ENCODE results near the gene ANAPC1.
"Not testable (repeated sequence)": the region's sequence is repeated elsewhere in the genome, so short reads cannot be mapped to it uniquely, and the experiment has no call there.

DNA sequence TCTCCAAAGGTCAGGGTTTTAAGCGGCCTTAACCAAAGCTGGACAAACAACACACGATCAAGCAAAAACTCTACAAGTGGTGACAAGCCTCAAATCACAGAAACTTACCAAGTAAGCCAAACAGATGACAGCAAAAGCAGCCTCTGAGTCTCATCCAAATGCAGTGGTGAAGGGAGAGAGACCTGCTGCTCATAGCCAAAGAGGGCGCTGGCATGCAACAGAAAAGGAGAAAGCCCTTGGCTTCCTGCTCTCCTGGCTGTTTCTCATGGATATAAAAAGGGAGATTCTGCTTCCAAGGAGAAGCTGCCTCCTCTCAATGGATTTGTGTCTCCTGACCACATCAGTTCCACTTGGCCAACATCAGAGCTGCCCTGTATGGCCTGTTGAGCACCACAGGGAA lies 142.5 kb downstream of the ANAPC1 start:
- TF ChIP-seq RAD21 (IDR thresholded peaks at IDR 0.05); HNF4G (IDR thresholded peaks at IDR 0.05); GABPA (IDR thresholded peaks at IDR 0.05 in 1 of 2, conservative IDR thresholded peaks at IDR 0.05 in 1 of 2); YY1 (IDR thresholded peaks at IDR 0.05): not testable (repeated sequence)
- TF ChIP-seq, protein P1, sequence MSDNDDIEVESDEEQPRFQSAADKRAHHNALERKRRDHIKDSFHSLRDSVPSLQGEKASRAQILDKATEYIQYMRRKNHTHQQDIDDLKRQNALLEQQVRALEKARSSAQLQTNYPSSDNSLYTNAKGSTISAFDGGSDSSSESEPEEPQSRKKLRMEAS (IDR thresholded peaks at IDR 0.05): not testable (repeated sequence)
- TF ChIP-seq, protein P2, sequence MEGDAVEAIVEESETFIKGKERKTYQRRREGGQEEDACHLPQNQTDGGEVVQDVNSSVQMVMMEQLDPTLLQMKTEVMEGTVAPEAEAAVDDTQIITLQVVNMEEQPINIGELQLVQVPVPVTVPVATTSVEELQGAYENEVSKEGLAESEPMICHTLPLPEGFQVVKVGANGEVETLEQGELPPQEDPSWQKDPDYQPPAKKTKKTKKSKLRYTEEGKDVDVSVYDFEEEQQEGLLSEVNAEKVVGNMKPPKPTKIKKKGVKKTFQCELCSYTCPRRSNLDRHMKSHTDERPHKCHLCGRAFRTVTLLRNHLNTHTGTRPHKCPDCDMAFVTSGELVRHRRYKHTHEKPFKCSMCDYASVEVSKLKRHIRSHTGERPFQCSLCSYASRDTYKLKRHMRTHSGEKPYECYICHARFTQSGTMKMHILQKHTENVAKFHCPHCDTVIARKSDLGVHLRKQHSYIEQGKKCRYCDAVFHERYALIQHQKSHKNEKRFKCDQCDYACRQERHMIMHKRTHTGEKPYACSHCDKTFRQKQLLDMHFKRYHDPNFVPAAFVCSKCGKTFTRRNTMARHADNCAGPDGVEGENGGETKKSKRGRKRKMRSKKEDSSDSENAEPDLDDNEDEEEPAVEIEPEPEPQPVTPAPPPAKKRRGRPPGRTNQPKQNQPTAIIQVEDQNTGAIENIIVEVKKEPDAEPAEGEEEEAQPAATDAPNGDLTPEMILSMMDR (IDR thresholded peaks at IDR 0.05; ENCODE audit: low read depth, low read length, missing input control): not testable (repeated sequence)
- TF ChIP-seq, protein P3, sequence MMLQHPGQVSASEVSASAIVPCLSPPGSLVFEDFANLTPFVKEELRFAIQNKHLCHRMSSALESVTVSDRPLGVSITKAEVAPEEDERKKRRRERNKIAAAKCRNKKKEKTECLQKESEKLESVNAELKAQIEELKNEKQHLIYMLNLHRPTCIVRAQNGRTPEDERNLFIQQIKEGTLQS (IDR thresholded peaks at IDR 0.05): not testable (repeated sequence)
- TF ChIP-seq, protein P4, sequence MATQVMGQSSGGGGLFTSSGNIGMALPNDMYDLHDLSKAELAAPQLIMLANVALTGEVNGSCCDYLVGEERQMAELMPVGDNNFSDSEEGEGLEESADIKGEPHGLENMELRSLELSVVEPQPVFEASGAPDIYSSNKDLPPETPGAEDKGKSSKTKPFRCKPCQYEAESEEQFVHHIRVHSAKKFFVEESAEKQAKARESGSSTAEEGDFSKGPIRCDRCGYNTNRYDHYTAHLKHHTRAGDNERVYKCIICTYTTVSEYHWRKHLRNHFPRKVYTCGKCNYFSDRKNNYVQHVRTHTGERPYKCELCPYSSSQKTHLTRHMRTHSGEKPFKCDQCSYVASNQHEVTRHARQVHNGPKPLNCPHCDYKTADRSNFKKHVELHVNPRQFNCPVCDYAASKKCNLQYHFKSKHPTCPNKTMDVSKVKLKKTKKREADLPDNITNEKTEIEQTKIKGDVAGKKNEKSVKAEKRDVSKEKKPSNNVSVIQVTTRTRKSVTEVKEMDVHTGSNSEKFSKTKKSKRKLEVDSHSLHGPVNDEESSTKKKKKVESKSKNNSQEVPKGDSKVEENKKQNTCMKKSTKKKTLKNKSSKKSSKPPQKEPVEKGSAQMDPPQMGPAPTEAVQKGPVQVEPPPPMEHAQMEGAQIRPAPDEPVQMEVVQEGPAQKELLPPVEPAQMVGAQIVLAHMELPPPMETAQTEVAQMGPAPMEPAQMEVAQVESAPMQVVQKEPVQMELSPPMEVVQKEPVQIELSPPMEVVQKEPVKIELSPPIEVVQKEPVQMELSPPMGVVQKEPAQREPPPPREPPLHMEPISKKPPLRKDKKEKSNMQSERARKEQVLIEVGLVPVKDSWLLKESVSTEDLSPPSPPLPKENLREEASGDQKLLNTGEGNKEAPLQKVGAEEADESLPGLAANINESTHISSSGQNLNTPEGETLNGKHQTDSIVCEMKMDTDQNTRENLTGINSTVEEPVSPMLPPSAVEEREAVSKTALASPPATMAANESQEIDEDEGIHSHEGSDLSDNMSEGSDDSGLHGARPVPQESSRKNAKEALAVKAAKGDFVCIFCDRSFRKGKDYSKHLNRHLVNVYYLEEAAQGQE (IDR thresholded peaks at IDR 0.05): not testable (repeated sequence)

Measured in liver (tissue), 3 donors.